Activated T-helper 1 cell treated with anti-CD3 and anti-CD28 coated beads, Interleukin-12 subunit alpha, Interleukin-12 subunit beta, Interleukin-2, Interleukin-4 antibody, amounts not matched to agents 30 ng/mL and 10 ng/mL and 1 ng/mL, durations not matched to agents 14 hours and 24 hours and 36 hours (primary cell): ENCODE results near the gene SPTBN1. TPM values are rescaled to one million over a fixed set of nuclear protein-coding genes. Genes with fewer than 3 reads are reported as not detected.
"Not testable (repeated sequence)": the region's sequence is repeated elsewhere in the genome, so short reads cannot be mapped to it uniquely, and the experiment has no call there.

Experiments
- DNase-seq: peaks from one replicate; pipeline ENCODE4 v3.0.0; 2021; ENCODE audit warnings: low spot score
- H3K27ac Mint-ChIP-seq: one replicate; pipeline ENCODE4 v1.8.0; 2021; ENCODE audit warnings: mild to moderate bottlenecking, mixed read lengths
- H3K27me3 Mint-ChIP-seq: one replicate; pipeline ENCODE4 v1.8.0; 2022; ENCODE audit warnings: mild to moderate bottlenecking, moderate library complexity, mixed read lengths; ENCODE audit not compliant: insufficient read depth
- H3K36me3 Mint-ChIP-seq: one replicate; pipeline ENCODE4 v1.8.0; 2021; ENCODE audit warnings: low read depth, mixed read lengths
- H3K4me1 Mint-ChIP-seq: one replicate; pipeline ENCODE4 v1.8.0; 2021; ENCODE audit warnings: low read depth, mixed read lengths
- H3K4me3 Mint-ChIP-seq: one replicate; pipeline ENCODE4 v1.8.0; 2021; ENCODE audit warnings: mild to moderate bottlenecking, moderate library complexity, mixed read lengths
- H3K9me3 Mint-ChIP-seq: one replicate; pipeline ENCODE4 v1.8.0; 2021; ENCODE audit warnings: mixed read lengths
- intact Hi-C: fragments of 100-400 bp; cut with micrococcal nuclease; formaldehyde crosslinking; loops from one replicate; pipeline ENCODE4 v1.15.1; 2024
- total RNA-seq: library from RNA; stranded (reverse); gene quantifications from 2 replicates; pipeline ENCODE4 v1.2.3, GENCODE V29; 2022

SPTBN1 gene
- total RNA-seq, 1 donor from 2014 or later, result 64.2 TPM

- peaks cover 43% of the 10 kb centered on the region for H3K27me3 Mint-ChIP-seq
- intact Hi-C loops, H3K9me3 Mint-ChIP-seq, H3K36me3 Mint-ChIP-seq, H3K4me3 Mint-ChIP-seq, H3K27ac Mint-ChIP-seq, H3K4me1 Mint-ChIP-seq, DNase-seq: not testable (repeated sequence)
Observed at GRCh38 chr2:54698926-54699325, 242.8 kb downstream of the SPTBN1 start.

- no peaks in the 10 kb centered on the region for H3K36me3 Mint-ChIP-seq
- no peak overlapping the region for H3K27ac Mint-ChIP-seq
- DNase-seq, result no peak
- intact Hi-C loops, result no loop called here
- H3K27me3 Mint-ChIP-seq, result peaks cover 43% of the 10 kb centered on the region
- no peak overlapping the region for H3K4me3 Mint-ChIP-seq
- no peaks in the 10 kb centered on the region for H3K4me1 Mint-ChIP-seq
- H3K9me3 Mint-ChIP-seq, result no peaks in the 10 kb centered on the region
Observed at GRCh38 chr2:54699665-54700064, 243.5 kb downstream of the SPTBN1 start.

GRCh38 chr2:54701029-54701428, 244.9 kb downstream of the SPTBN1 start:
- intact Hi-C loops, result no loop called here

GRCh38 chr2:54704238-54704637, 248.1 kb downstream of the SPTBN1 start:
- Mint-ChIP-seq H3K27ac (no peak overlapping the region), H3K9me3 (no peaks in the 10 kb centered on the region), H3K4me1 (peaks cover 8% of the 10 kb centered on the region), H3K27me3 (peaks cover 51% of the 10 kb centered on the region), H3K4me3 (no peak overlapping the region), H3K36me3 (no peaks in the 10 kb centered on the region)
- no peak for DNase-seq
- intact Hi-C loops, result loop anchor here (1.0 to 2.0 kb wide), 6 partner anchors 19 to 498 kb away; partner anchors contain the start of gene EML6

More at GRCh38 chr2:54701029-54701428, 244.9 kb downstream of the SPTBN1 start:
- Mint-ChIP-seq H3K27me3 (peaks cover 42% of the 10 kb centered on the region), H3K27ac (no peak overlapping the region), H3K36me3 (no peaks in the 10 kb centered on the region), H3K4me3 (no peak overlapping the region), H3K4me1 (no peaks in the 10 kb centered on the region), H3K9me3 (no peaks in the 10 kb centered on the region)
- DNase-seq, result no peak

GRCh38 chr2:54704688-54705605, 248.8 kb downstream of the SPTBN1 start:
- no peak for DNase-seq
- H3K36me3 Mint-ChIP-seq, result no peaks in the 10 kb centered on the region
- H3K27me3 Mint-ChIP-seq, result peaks cover 53% of the 10 kb centered on the region
- H3K4me3 Mint-ChIP-seq, result no peak overlapping the region
- no peak overlapping the region for H3K27ac Mint-ChIP-seq
- no peaks in the 10 kb centered on the region for H3K9me3 Mint-ChIP-seq
- H3K4me1 Mint-ChIP-seq, result peaks cover 8% of the 10 kb centered on the region
- intact Hi-C loops, result loop anchor here (1.0 to 2.0 kb wide), 6 partner anchors 18 to 499 kb away; partner anchors contain the start of gene EML6

GRCh38 chr2:54706622-54707021, 250.5 kb downstream of the SPTBN1 start:
- no peak overlapping the region for H3K4me3 Mint-ChIP-seq

GRCh38 chr2:54708584-54709335, 252.6 kb downstream of the SPTBN1 start:
- DNase-seq, result no peak
- no peaks in the 10 kb centered on the region for H3K36me3 Mint-ChIP-seq
- H3K27me3 Mint-ChIP-seq, result peaks cover 51% of the 10 kb centered on the region
- H3K4me1 Mint-ChIP-seq, result peaks cover 8% of the 10 kb centered on the region
- H3K27ac Mint-ChIP-seq, result no peak overlapping the region
- no peak overlapping the region for H3K4me3 Mint-ChIP-seq
- intact Hi-C loops, result no loop called here
- no peaks in the 10 kb centered on the region for H3K9me3 Mint-ChIP-seq

More at GRCh38 chr2:54706622-54707021, 250.5 kb downstream of the SPTBN1 start:
- no peak for DNase-seq
- intact Hi-C loops, result no loop called here
- peaks cover 47% of the 10 kb centered on the region for H3K27me3 Mint-ChIP-seq
- no peaks in the 10 kb centered on the region for H3K9me3 Mint-ChIP-seq
- peaks cover 8% of the 10 kb centered on the region for H3K4me1 Mint-ChIP-seq
- no peaks in the 10 kb centered on the region for H3K36me3 Mint-ChIP-seq
- no peak overlapping the region for H3K27ac Mint-ChIP-seq

GRCh38 chr2:54709336-54709809, 253.2 kb downstream of the SPTBN1 start:
- no peaks in the 10 kb centered on the region for H3K36me3 Mint-ChIP-seq
- intact Hi-C loops, result no loop called here
- H3K4me3 Mint-ChIP-seq, result peak overlapping the region; percentile 56
- DNase-seq, result no peak
- peaks cover 52% of the 10 kb centered on the region for H3K27me3 Mint-ChIP-seq
- H3K27ac Mint-ChIP-seq, result no peak overlapping the region
- peaks cover 8% of the 10 kb centered on the region for H3K4me1 Mint-ChIP-seq
- H3K9me3 Mint-ChIP-seq, result no peaks in the 10 kb centered on the region

- intact Hi-C loops, result no loop called here
- H3K9me3 Mint-ChIP-seq, result no peaks in the 10 kb centered on the region
- H3K4me3 Mint-ChIP-seq, result no peak overlapping the region
- H3K27me3 Mint-ChIP-seq, result peaks cover 56% of the 10 kb centered on the region
- no peak for DNase-seq
- H3K27ac Mint-ChIP-seq, result no peak overlapping the region
- peaks cover 8% of the 10 kb centered on the region for H3K4me1 Mint-ChIP-seq
- no peaks in the 10 kb centered on the region for H3K36me3 Mint-ChIP-seq
Observed at GRCh38 chr2:54710216-54710615, 254.1 kb downstream of the SPTBN1 start.

- H3K9me3 Mint-ChIP-seq, result no peaks in the 10 kb centered on the region
- intact Hi-C loops, result no loop called here
- peaks cover 8% of the 10 kb centered on the region for H3K4me1 Mint-ChIP-seq
- H3K27me3 Mint-ChIP-seq, result peaks cover 68% of the 10 kb centered on the region
- no peak overlapping the region for H3K27ac Mint-ChIP-seq
- DNase-seq, result no peak
- no peak overlapping the region for H3K4me3 Mint-ChIP-seq
- no peaks in the 10 kb centered on the region for H3K36me3 Mint-ChIP-seq
Observed at GRCh38 chr2:54712516-54712915, 256.4 kb downstream of the SPTBN1 start.

GRCh38 chr2:54714996-54715395, 258.9 kb downstream of the SPTBN1 start:
- no peak overlapping the region for H3K4me3 Mint-ChIP-seq
- DNase-seq, result no peak
- no peaks in the 10 kb centered on the region for H3K4me1 Mint-ChIP-seq
- intact Hi-C loops, result no loop called here
- no peak overlapping the region for H3K27ac Mint-ChIP-seq
- no peaks in the 10 kb centered on the region for H3K9me3 Mint-ChIP-seq
- H3K36me3 Mint-ChIP-seq, result peaks cover 1% of the 10 kb centered on the region
- peaks cover 71% of the 10 kb centered on the region for H3K27me3 Mint-ChIP-seq

GRCh38 chr2:54716375-54716774, 260.2 kb downstream of the SPTBN1 start:
- Mint-ChIP-seq H3K36me3 (peaks cover 1% of the 10 kb centered on the region), H3K27ac (no peak overlapping the region), H3K9me3 (no peaks in the 10 kb centered on the region), H3K4me3 (no peak overlapping the region), H3K27me3 (peaks cover 73% of the 10 kb centered on the region), H3K4me1 (no peaks in the 10 kb centered on the region)
- intact Hi-C loops, result no loop called here
- DNase-seq, result no peak

- Mint-ChIP-seq H3K27ac (no peak overlapping the region), H3K4me1 (peaks cover 14% of the 10 kb centered on the region), H3K9me3 (no peaks in the 10 kb centered on the region), H3K36me3 (peaks cover 1% of the 10 kb centered on the region), H3K27me3 (peaks cover 62% of the 10 kb centered on the region), H3K4me3 (no peak overlapping the region)
- DNase-seq, result no peak
- intact Hi-C loops, result loop anchor here (5.0 to 10.0 kb wide), 6 partner anchors 148 to 933 kb away; partner anchors contain the start of genes ASB3, CCDC88A and ERLEC1
Observed at GRCh38 chr2:54720563-54720962, 264.4 kb downstream of the SPTBN1 start.
